Prostate gland (tissue), 2 donors: ENCODE measurements around the gene VEGFB.

Source experiments
- CTCF ChIP-seq, 4 experiments: fragments of 200-600 bp in 2 of 4; fragments of 450-650 bp in 2 of 4; sonication (generic) in 2 of 4; IDR thresholded peaks; 1 replicate in 3 of 4; 2 replicates in 1 of 4; pipeline ENCODE4 v1.5.1; 2016 to 2019; ENCODE audit warnings: antibody characterized with exemption in 4 of 4, mild to moderate bottlenecking in 2 of 4, moderate library complexity in 2 of 4
- POLR2A ChIP-seq: fragments of 450-650 bp; IDR thresholded peaks from one replicate; pipeline ENCODE4 v1.6.1; 2016; ENCODE audit warnings: antibody characterized with exemption, mild to moderate bottlenecking
- POLR2AphosphoS5 ChIP-seq: sonication (generic); formaldehyde crosslinking; IDR thresholded peaks from one replicate; pipeline ENCODE4 v1.6.1; 2017; ENCODE audit warnings: antibody characterized with exemption

GRCh38 chr11:64243236-64243854, 9.0 kb downstream of the VEGFB start:
- TF ChIP-seq CTCF (IDR thresholded peaks at IDR 0.05) (no peak), POLR2A (no peak), POLR2AphosphoS5 (no peak)
